Activated T-helper 1 cell treated with anti-CD3 and anti-CD28 coated beads, Interleukin-12 subunit alpha, Interleukin-12 subunit beta, Interleukin-2, Interleukin-4 antibody, amounts not matched to agents 30 ng/mL and 10 ng/mL and 1 ng/mL, durations not matched to agents 14 hours and 24 hours and 36 hours (primary cell): ENCODE results near the gene CRMP1. TPM values are rescaled to one million over a fixed set of nuclear protein-coding genes. Genes with fewer than 3 reads are reported as not detected.

Source experiments
- DNase-seq: peaks from one replicate; pipeline ENCODE4 v3.0.0; 2021; ENCODE audit warnings: low spot score
- H3K27ac Mint-ChIP-seq: one replicate; pipeline ENCODE4 v1.8.0; 2021; ENCODE audit warnings: mild to moderate bottlenecking, mixed read lengths
- H3K27me3 Mint-ChIP-seq: one replicate; pipeline ENCODE4 v1.8.0; 2022; ENCODE audit warnings: mild to moderate bottlenecking, moderate library complexity, mixed read lengths; ENCODE audit not compliant: insufficient read depth
- H3K36me3 Mint-ChIP-seq: one replicate; pipeline ENCODE4 v1.8.0; 2021; ENCODE audit warnings: low read depth, mixed read lengths
- H3K4me1 Mint-ChIP-seq: one replicate; pipeline ENCODE4 v1.8.0; 2021; ENCODE audit warnings: low read depth, mixed read lengths
- H3K4me3 Mint-ChIP-seq: one replicate; pipeline ENCODE4 v1.8.0; 2021; ENCODE audit warnings: mild to moderate bottlenecking, moderate library complexity, mixed read lengths
- H3K9me3 Mint-ChIP-seq: one replicate; pipeline ENCODE4 v1.8.0; 2021; ENCODE audit warnings: mixed read lengths
- intact Hi-C: fragments of 100-400 bp; cut with micrococcal nuclease; formaldehyde crosslinking; loops from one replicate; pipeline ENCODE4 v1.15.1; 2024
- total RNA-seq: library from RNA; stranded (reverse); gene quantifications from 2 replicates; pipeline ENCODE4 v1.2.3, GENCODE V29; 2022

The CRMP1 gene
- total RNA-seq, 1 donor from 2014 or later = not detected

- Mint-ChIP-seq H3K27ac (no peak overlapping the region), H3K4me1 (peaks cover 26% of the 10 kb centered on the region), H3K27me3 (peaks cover 14% of the 10 kb centered on the region), H3K9me3 (no peaks in the 10 kb centered on the region), H3K36me3 (no peaks in the 10 kb centered on the region), H3K4me3 (no peak overlapping the region)
- no peak for DNase-seq
- intact Hi-C loops = no loop called here
Observed at GRCh38 chr4:5828005-5828391, 64.9 kb downstream of the CRMP1 start.

GRCh38 chr4:5827108-5828004 lies 65.5 kb downstream of the CRMP1 start:
- no peak overlapping the region for H3K27ac Mint-ChIP-seq
- intact Hi-C loops = no loop called here
- H3K9me3 Mint-ChIP-seq = no peaks in the 10 kb centered on the region

GRCh38 chr4:5826437-5827107 lies 66.3 kb downstream of the CRMP1 start:
- Mint-ChIP-seq H3K27ac (no peak overlapping the region), H3K4me1 (peaks cover 34% of the 10 kb centered on the region), H3K27me3 (peaks cover 14% of the 10 kb centered on the region), H3K4me3 (no peak overlapping the region), H3K36me3 (no peaks in the 10 kb centered on the region), H3K9me3 (no peaks in the 10 kb centered on the region)
- no peak for DNase-seq
- intact Hi-C loops = no loop called here

More at GRCh38 chr4:5827108-5828004, 65.5 kb downstream of the CRMP1 start:
- Mint-ChIP-seq H3K36me3 (no peaks in the 10 kb centered on the region), H3K27me3 (peaks cover 14% of the 10 kb centered on the region), H3K4me3 (no peak overlapping the region), H3K4me1 (peaks cover 32% of the 10 kb centered on the region)
- no peak for DNase-seq

DNA sequence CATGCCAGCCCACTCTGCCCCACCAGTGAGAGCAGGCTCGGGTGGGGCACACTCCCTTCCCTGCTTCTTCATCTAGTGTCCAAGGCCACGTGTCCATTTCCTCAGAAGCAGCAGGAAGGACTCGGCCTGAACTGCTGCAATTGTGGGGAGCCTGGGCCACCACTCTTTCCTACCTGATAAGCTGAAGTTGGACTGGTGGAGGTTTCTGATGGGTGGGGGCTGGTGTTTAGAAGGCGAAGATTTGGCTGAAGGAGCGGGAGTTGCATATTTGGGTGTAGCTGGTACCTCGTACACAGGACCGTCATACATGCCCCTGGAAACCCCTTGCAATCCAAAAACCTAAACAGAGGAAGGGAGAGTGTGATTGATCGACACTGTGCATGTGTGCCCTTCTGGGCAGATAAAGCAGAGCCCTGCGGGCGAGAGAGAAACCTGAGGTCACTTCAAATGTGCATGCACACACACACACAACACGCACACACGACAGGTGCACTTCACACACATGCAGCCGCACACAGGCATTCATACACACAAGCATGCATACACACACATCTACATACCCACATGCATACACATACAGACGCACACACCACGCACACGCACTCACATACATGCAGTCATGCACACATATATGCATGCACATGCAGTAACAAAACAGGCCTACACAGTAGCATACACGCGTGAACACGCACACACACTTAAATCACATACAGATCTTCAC lies 67.4 kb downstream of the CRMP1 start:
- intact Hi-C loops = loop anchor here (2.0 kb wide), 1 partner anchor 37 kb away; no protein-coding TSS in a partner anchor
- no peaks in the 10 kb centered on the region for H3K9me3 Mint-ChIP-seq

DNA sequence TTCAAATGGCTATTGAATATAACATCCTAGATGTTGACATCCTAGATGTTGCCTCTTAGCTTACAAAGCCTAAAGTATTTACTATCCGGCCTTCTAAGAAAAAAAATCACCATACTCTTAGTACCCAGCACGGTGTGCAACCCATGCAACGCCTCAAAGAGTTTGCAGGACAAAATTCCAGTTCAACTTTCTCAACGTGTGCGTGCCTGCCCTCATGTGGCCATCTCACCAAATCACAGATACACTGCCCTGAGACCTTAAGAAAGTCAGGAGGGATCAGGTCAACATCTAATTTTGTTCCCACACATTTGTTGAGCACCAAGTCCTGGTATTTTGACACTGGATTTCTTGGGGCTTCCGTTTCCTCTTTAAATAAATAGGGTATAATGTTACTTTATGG lies 68.3 kb downstream of the CRMP1 start:
- no peak overlapping the region for H3K4me3 Mint-ChIP-seq
- intact Hi-C loops = loop anchor here (2.0 kb wide), 1 partner anchor 38 kb away; no protein-coding TSS in a partner anchor
- H3K4me1 Mint-ChIP-seq = peaks cover 34% of the 10 kb centered on the region
- no peak for DNase-seq
- H3K9me3 Mint-ChIP-seq = no peaks in the 10 kb centered on the region
- H3K27ac Mint-ChIP-seq = no peak overlapping the region
- H3K27me3 Mint-ChIP-seq = peaks cover 8% of the 10 kb centered on the region
- no peaks in the 10 kb centered on the region for H3K36me3 Mint-ChIP-seq

More for the DNA sequence above, 67.4 kb downstream of the CRMP1 start:
- peaks cover 11% of the 10 kb centered on the region for H3K27me3 Mint-ChIP-seq
- no peak overlapping the region for H3K4me3 Mint-ChIP-seq
- H3K36me3 Mint-ChIP-seq = no peaks in the 10 kb centered on the region
- H3K4me1 Mint-ChIP-seq = peaks cover 34% of the 10 kb centered on the region
- H3K27ac Mint-ChIP-seq = no peak overlapping the region
- no peak for DNase-seq

GRCh38 chr4:5824227-5824626 lies 68.7 kb downstream of the CRMP1 start:
- no peaks in the 10 kb centered on the region for H3K9me3 Mint-ChIP-seq
- H3K4me1 Mint-ChIP-seq = peaks cover 34% of the 10 kb centered on the region
- no peaks in the 10 kb centered on the region for H3K36me3 Mint-ChIP-seq
- intact Hi-C loops = loop anchor here (2.0 kb wide), 1 partner anchor 39 kb away; no protein-coding TSS in a partner anchor
- H3K4me3 Mint-ChIP-seq = no peak overlapping the region
- H3K27ac Mint-ChIP-seq = no peak overlapping the region
- peaks cover 5% of the 10 kb centered on the region for H3K27me3 Mint-ChIP-seq
- DNase-seq = no peak

DNA sequence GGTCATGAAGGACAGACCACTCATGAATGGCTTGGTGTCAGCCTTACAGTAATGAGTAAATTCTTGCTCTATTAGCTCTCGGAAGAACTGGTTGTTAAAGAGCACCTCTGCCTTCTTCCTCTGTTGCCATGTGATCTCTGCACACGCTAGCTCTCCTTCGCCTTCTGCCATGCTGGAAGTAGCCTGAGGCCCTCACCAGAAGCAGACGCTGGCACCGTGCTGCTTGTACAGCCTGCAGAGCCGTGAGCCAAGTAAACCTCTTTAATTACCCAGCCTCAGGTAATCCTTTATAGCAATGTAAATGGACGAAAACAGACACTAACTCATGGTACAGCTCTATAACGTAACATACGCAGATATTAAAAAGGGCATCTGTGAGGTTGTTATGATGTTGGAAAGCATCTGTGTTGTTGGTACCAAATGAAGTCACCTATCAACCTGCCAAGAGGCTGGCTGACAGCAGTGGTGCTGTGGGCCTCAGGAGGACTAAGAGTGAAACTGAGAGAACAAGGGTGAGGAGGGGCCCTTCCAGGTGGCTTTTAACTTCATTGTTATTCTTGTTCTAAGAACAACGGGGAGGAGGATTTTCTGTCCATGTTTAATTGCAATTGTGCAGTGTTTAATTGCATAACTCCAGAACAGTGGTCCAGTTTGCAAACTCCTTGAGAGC lies 69.2 kb downstream of the CRMP1 start:
- no peak overlapping the region for H3K27ac Mint-ChIP-seq
- H3K27me3 Mint-ChIP-seq = peaks cover 3% of the 10 kb centered on the region
- intact Hi-C loops = loop anchor here (2.0 kb wide), 1 partner anchor 39 kb away; no protein-coding TSS in a partner anchor
- H3K4me3 Mint-ChIP-seq = no peak overlapping the region
- no peak for DNase-seq
- H3K9me3 Mint-ChIP-seq = no peaks in the 10 kb centered on the region
- H3K4me1 Mint-ChIP-seq = peaks cover 34% of the 10 kb centered on the region
- no peaks in the 10 kb centered on the region for H3K36me3 Mint-ChIP-seq

DNA sequence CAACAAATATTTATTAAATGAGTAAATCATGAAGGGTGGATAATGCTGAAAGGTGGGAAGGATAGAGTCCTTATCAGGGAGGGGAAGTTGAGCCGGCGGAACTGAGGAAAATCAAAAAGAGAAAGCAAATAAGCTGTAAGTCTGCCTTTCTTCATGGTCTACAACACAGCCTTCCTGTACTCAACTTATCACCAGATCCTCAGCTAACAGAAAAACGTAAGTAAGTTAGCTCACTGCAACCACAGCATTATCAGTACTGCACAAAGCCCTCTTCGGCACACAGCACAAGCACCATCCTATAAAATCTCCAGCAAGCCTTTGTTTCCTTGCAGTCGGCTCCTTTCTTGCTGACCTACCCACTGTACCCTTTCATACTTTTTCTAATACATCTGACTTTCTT lies 70.3 kb downstream of the CRMP1 start:
- Mint-ChIP-seq H3K9me3 (no peaks in the 10 kb centered on the region), H3K27ac (no peak overlapping the region), H3K4me3 (no peak overlapping the region), H3K27me3 (peaks cover 3% of the 10 kb centered on the region), H3K36me3 (no peaks in the 10 kb centered on the region), H3K4me1 (peaks cover 34% of the 10 kb centered on the region)
- intact Hi-C loops = no loop called here
- DNase-seq = no peak

- Mint-ChIP-seq H3K9me3 (no peaks in the 10 kb centered on the region), H3K27ac (no peak overlapping the region), H3K4me3 (no peak overlapping the region), H3K4me1 (peaks cover 27% of the 10 kb centered on the region), H3K36me3 (no peaks in the 10 kb centered on the region), H3K27me3 (peaks cover 3% of the 10 kb centered on the region)
- no peak for DNase-seq
- intact Hi-C loops = no loop called here
Observed at GRCh38 chr4:5821665-5822358, 71.1 kb downstream of the CRMP1 start.

DNA sequence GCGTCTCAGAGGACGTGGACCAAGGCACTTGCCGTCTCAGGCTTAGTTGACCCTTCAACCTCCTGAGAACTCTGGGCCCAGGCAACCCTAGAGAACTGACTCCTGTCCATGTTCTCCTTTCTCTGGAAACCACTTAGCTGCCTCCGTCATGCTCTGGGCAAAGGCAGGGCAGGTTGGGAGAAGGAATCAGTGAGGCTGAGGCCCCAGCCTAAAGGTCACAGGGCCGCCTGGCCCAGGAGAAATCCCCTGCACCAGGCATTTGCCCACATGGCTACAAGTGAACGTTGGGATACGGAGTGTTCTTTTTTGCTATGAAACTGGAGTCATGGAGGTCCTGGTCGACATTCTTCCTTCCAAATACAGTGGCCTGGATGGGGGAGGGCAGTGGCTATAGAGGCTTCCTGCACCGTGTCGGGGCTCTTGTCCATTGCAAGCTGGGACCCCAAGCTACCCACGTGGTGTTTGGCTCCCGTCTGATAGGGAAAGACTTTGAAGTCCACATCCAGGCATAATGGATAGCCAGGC lies 76.0 kb downstream of the CRMP1 start:
- Mint-ChIP-seq H3K4me3 (no peak overlapping the region), H3K4me1 (no peaks in the 10 kb centered on the region), H3K36me3 (no peaks in the 10 kb centered on the region), H3K9me3 (no peaks in the 10 kb centered on the region), H3K27ac (no peak overlapping the region), H3K27me3 (no peaks in the 10 kb centered on the region)
- intact Hi-C loops = no loop called here
- DNase-seq = no peak

DNA sequence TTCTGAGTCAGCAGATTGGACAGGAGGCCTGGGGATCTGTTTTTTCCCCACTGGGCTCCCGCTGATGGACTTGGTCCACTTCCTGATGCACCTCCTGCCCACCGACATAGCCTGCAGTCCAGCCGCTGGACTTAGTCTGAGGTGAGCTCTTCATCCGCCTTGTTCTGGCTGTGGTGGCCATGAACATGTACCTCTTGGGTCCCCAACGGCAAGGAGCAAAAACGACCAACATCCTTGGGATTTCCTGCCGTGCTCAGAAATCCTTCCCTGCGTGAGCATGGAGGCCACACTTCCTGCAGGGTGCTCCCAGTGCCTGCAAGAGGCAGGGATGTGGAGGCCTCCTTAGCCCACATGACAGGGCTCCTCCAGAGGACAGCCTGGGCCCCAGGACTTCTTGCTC lies 76.8 kb downstream of the CRMP1 start:
- no peaks in the 10 kb centered on the region for H3K27me3 Mint-ChIP-seq
- no peak overlapping the region for H3K27ac Mint-ChIP-seq
- no peaks in the 10 kb centered on the region for H3K4me1 Mint-ChIP-seq
- intact Hi-C loops = no loop called here
- DNase-seq = no peak
- H3K4me3 Mint-ChIP-seq = no peak overlapping the region
- no peaks in the 10 kb centered on the region for H3K9me3 Mint-ChIP-seq
- H3K36me3 Mint-ChIP-seq = no peaks in the 10 kb centered on the region

GRCh38 chr4:5815641-5816040 lies 77.2 kb downstream of the CRMP1 start:
- H3K27me3 Mint-ChIP-seq = no peaks in the 10 kb centered on the region
- DNase-seq = no peak
- no peaks in the 10 kb centered on the region for H3K36me3 Mint-ChIP-seq
- intact Hi-C loops = no loop called here
- H3K4me1 Mint-ChIP-seq = no peaks in the 10 kb centered on the region
- H3K9me3 Mint-ChIP-seq = no peaks in the 10 kb centered on the region
- H3K4me3 Mint-ChIP-seq = no peak overlapping the region
- H3K27ac Mint-ChIP-seq = no peak overlapping the region
